Posterior cingulate gyrus (tissue), 11 donors: ENCODE measurements around the gene MAB21L4.

Experiments used
- DNase-seq, 10 donors: peaks; one replicate each; pipeline versions ENCODE4 v3.0.0 to v3.0.0-alpha.2; 2020 to 2021; ENCODE audit warnings: mixed read lengths in 3 of 10
- intact Hi-C: fragments of 100-400 bp; cut with DNase I; formaldehyde crosslinking; loops from one replicate; pipeline ENCODE4 v1.15.1; 2023

The MAB21L4 gene

GRCh38 chr2:240895656-240896388 is at the start of gene MAB21L4:
TSS of gene MAB21L4 (minus strand) at chr2:240896156. CDS start at chr2:240895997, 159 bp downstream.
- intact Hi-C loops, result no loop called here

GRCh38 chr2:240936106-240936505 is 40.1 kb upstream of the MAB21L4 start:
- intact Hi-C loops, result no loop called here
- DNase-seq, result peak in 4 of 10 donors; percentile 2 to 17 (median 6)

More at GRCh38 chr2:240895656-240896388, at the start of gene MAB21L4:
- DNase-seq, result no peak

GRCh38 chr2:240935103-240935876 is 39.3 kb upstream of the MAB21L4 start:
- peak in 8 of 10 donors; percentile 4 to 79 (median 15) for DNase-seq
- intact Hi-C loops, result no loop called here

- DNase-seq, result peak in 5 of 10 donors; percentile 3 to 74 (median 50)
These were observed 38.7 kb upstream of the MAB21L4 start for GRCh38 chr2:240934701-240935102.

GRCh38 chr2:240933966-240934700 is 38.2 kb upstream of the MAB21L4 start:
- intact Hi-C loops, result no loop called here
- DNase-seq, result peak in 8 of 10 donors; percentile 3 to 72 (median 14)

More at GRCh38 chr2:240934701-240935102, 38.7 kb upstream of the MAB21L4 start:
- intact Hi-C loops, result no loop called here

- intact Hi-C loops, result no loop called here
- peak in 9 of 10 donors; percentile 4 to 80 (median 7) for DNase-seq
These were observed 37.4 kb upstream of the MAB21L4 start for GRCh38 chr2:240933048-240933965.

GRCh38 chr2:240932724-240933047 is 36.7 kb upstream of the MAB21L4 start:
- DNase-seq, result peak in 6 of 10 donors; percentile 1 to 74 (median 12)
- intact Hi-C loops, result no loop called here

GRCh38 chr2:240932001-240932723 is 36.2 kb upstream of the MAB21L4 start:
- peak in 9 of 10 donors; percentile 2 to 56 (median 7) for DNase-seq
- intact Hi-C loops, result no loop called here

GRCh38 chr2:240931319-240931949 is 35.5 kb upstream of the MAB21L4 start:
- DNase-seq, result peak in 8 of 10 donors; percentile 1 to 73 (median 9)
- intact Hi-C loops, result no loop called here

- peak in 8 of 10 donors; percentile 0 to 82 (median 12) for DNase-seq
- intact Hi-C loops, result no loop called here
These were observed 34.8 kb upstream of the MAB21L4 start for GRCh38 chr2:240930631-240931318.

GRCh38 chr2:240930096-240930630 is 34.2 kb upstream of the MAB21L4 start:
- peak in 7 of 10 donors; percentile 3 to 80 (median 16) for DNase-seq
- intact Hi-C loops, result no loop called here

- intact Hi-C loops, result no loop called here
- peak in 8 of 10 donors; percentile 1 to 68 (median 13) for DNase-seq
These were observed 33.6 kb upstream of the MAB21L4 start for GRCh38 chr2:240929364-240930095.

GRCh38 chr2:240928476-240929363 is 32.8 kb upstream of the MAB21L4 start:
- peak in 7 of 10 donors; percentile 1 to 66 (median 5) for DNase-seq
- intact Hi-C loops, result no loop called here

GRCh38 chr2:240927390-240927781 is 31.4 kb upstream of the MAB21L4 start:
- peak in 2 of 10 donors; percentile 6 to 7 for DNase-seq
- intact Hi-C loops, result no loop called here

GRCh38 chr2:240926516-240927389 is 30.8 kb upstream of the MAB21L4 start:
- intact Hi-C loops, result no loop called here
- peak in 9 of 10 donors; percentile 5 to 82 (median 9) for DNase-seq
